GM12891 (cell line): ENCODE results near the gene SCGB3A2. TPM values are rescaled to one million over a fixed set of nuclear protein-coding genes. Genes with fewer than 3 reads are reported as not detected.

Experiments used
- DNase-seq: peaks from one replicate; pipeline ENCODE4 v3.0.0; 2011; ENCODE audit warnings: low spot score; ENCODE audit not compliant: insufficient read length
- FAIRE-seq: peaks from 2 replicates; lab custom pipeline; 2011; peaks lifted over from hg19 to GRCh38; lab: Jason Lieb, UNC
- PAX5 ChIP-seq: IDR thresholded peaks from 2 replicates; pipeline ENCODE4 v1.6.1; 2011; ENCODE audit warnings: low read length, moderate library complexity, mild to moderate bottlenecking; ENCODE audit not compliant: insufficient read depth, severe bottlenecking
- POLR2A ChIP-seq: IDR thresholded peaks from 2 replicates; pipeline ENCODE4 v1.6.1; 2011; ENCODE audit warnings: low read depth, low read length, control low read depth
- POLR2AphosphoS5 ChIP-seq: IDR thresholded peaks from 2 replicates; pipeline ENCODE4 v1.6.1; 2011; ENCODE audit warnings: low read depth, low read length, control low read depth
- POU2F2 ChIP-seq: IDR thresholded peaks from 2 replicates; pipeline ENCODE4 v1.6.1; 2011; ENCODE audit warnings: low read depth, mild to moderate bottlenecking, control low read depth, low read length, moderate library complexity
- SPI1 ChIP-seq: IDR thresholded peaks from 2 replicates; pipeline ENCODE4 v1.6.1; 2011; ENCODE audit warnings: low read depth, low read length, control low read depth
- TAF1 ChIP-seq: IDR thresholded peaks from 2 replicates; pipeline ENCODE4 v1.6.1; 2011; ENCODE audit warnings: low read depth, low read length, control low read depth
- polyA plus RNA-seq: library from polyadenylated mRNA; unstranded; fragments of >200 nt; gene quantifications from one replicate; pipeline ENCODE4 v1.2.1, GENCODE V29; 2012; ENCODE audit warnings: low read depth, missing spikeins, inconsistent platforms; ENCODE audit not compliant: missing spikeins

SCGB3A2 gene, protein sequence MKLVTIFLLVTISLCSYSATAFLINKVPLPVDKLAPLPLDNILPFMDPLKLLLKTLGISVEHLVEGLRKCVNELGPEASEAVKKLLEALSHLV
- not detected for polyA plus RNA-seq

DNA sequence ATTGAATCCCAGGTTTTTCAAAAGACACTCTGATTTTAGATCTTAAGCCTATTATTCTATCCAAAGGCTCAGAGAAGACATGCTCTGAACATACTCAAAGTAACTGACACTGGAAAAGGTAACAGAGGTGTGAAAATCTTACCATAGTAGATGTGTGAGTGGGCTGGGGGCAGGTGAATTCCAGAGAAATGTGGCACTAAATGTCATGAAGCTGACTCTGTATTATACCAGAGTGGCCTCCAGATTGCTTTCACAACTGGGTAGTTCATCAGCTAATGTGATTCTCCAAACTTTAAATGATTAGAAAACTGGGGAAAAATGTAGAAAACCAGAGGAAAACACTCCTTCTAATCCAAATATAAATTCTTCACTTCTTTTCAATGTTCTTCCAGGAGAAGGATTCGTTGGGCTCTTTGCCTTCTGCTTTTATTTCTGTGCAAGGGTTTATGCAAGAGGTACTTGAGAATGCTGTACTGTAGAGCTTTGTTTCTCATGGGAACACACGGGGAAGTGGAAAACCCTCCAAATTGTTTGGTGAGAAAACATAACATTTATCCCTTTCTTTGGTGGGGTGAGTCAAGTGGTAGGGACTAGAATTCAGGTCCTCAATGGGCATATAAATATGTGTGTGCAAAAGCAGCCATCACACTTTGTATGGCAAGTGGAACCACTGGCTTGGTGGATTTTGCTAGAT is at the start of gene SCGB3A2:
Gene SCGB3A2, plus strand, starts transcription at position 646 of the 694 bp plus-strand sequence. CDS start 93 bp downstream, outside the sequence.
- no peak for DNase-seq
- TF ChIP-seq POLR2A (no peak), POLR2AphosphoS5 (no peak), SPI1 (no peak), PAX5 (no peak), POU2F2 (no peak)
- FAIRE-seq = no peak

DNA sequence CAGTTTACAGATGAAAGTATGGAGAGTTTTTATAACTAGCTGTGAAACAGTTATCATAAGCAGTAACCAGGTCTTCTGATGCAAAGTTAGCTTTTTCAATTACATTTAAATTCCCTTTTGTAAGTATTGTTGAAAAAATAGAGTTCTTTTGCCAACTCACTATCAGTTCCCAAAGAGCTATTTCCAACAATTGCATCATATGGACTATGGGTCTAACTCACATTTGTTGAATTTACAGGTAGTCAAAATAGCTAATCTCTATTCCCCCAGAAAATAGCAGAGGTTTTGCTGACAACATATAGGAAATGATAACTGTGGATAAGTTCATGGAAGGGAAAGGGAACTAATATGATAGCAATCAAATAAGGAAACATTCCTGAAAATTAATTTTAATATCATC is 48.5 kb upstream of the SCGB3A2 start:
- FAIRE-seq (no peak), DNase-seq (no peak)
- TF ChIP-seq SPI1 = no peak
- no peak for TF ChIP-seq POLR2AphosphoS5
- TF ChIP-seq TAF1 = no peak
- TF ChIP-seq POLR2A = no peak
- TF ChIP-seq PAX5 = no peak
- no peak for TF ChIP-seq POU2F2

DNA sequence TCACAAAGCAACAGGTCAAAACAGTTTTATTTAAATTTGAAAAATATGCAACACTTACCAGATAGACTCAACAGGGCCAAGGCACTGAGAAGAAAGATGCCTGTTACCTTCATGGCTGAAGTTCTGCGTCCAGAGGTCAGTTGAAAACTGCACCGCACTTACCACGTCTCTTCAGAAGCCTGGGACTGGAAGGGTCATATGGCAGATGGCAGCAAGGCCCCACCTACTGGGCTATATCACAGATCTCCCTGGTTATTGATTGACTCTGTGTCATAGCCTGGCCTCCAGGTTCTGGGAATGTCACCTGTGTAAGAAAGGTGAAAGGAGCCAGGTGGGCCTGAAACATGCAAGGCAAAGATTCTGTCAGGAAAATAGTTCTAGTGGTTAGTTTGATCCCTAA is 47.0 kb upstream of the SCGB3A2 start, which contains the start of gene SPINK1:
Gene SPINK1, minus strand, starts transcription at position 207 of the 400 bp plus-strand sequence. Its CDS starts 94 bp downstream, at position 113.
- no peak for TF ChIP-seq TAF1
- no peak for TF ChIP-seq POLR2AphosphoS5
- TF ChIP-seq PAX5 = no peak
- TF ChIP-seq POLR2A = no peak
- no peak for TF ChIP-seq POU2F2
- TF ChIP-seq SPI1 = no peak
- FAIRE-seq = no peak
- DNase-seq = no peak

DNA sequence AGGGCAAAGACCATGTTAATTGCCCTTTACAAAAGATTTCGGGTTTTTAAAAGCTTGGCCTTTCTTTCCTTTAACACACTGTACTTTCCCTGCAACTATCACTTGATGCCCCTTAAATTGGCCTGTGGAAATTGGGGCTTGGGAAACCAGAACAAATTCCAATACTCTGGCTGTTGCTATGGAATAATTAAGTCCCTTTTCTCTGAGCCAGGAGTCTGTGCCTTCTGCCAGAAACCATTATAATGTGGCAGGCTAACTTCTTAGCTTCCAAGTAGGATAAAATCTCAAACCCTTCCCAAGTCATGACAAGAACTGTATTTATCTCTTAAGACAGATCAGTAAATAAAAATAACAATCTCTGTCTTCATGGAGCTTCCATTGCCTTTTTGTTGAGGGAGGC is 46.0 kb upstream of the SCGB3A2 start:
- no peak for TF ChIP-seq POLR2AphosphoS5
- no peak for TF ChIP-seq POLR2A
- TF ChIP-seq SPI1 = no peak
- TF ChIP-seq POU2F2 = no peak
- no peak for TF ChIP-seq TAF1
- no peak for TF ChIP-seq PAX5
- no peak for DNase-seq
- no peak for FAIRE-seq

DNA sequence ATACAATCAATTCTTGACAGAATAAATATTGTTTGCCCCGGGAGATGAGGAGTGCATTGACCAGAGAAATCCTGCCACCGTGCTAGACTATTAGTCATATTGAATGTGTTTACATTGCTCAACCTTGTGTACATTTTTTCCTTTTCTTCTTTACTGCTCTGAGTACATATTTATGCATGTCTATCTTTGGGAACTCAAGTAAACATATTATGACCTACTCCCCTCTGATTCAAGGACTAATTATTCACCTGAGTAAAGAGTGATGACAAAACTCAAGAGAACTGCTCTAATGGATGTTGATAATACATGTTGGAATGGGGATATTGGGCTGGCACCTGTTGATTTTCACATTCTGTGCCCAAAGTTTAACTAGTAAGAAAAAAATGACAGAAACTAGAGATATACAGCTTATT is 43.1 kb upstream of the SCGB3A2 start:
- FAIRE-seq (no peak), DNase-seq (no peak)

DNA sequence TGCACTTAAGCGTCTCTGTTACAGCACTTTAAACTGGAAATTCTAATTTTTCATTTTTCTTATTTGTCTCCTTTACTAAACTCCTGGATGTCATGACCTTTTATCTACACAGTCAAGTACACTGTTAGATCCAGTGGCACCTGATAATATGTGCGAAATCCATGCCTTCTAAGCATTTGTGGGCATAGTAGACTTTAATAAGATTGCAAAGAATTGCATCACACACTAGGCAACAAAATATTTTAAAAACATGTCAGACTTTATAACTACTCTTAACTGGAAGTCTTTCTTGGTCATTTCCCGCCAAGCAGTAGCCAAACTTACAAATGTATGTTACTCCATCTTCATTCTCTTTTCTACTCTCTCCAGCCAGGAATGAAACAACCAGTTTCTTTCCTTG is 42.1 kb upstream of the SCGB3A2 start:
- FAIRE-seq (no peak), DNase-seq (no peak)
- no peak for TF ChIP-seq POLR2AphosphoS5
- TF ChIP-seq SPI1 = no peak
- TF ChIP-seq POLR2A = no peak
- TF ChIP-seq TAF1 = no peak
- no peak for TF ChIP-seq POU2F2
- TF ChIP-seq PAX5 = no peak

More for the DNA sequence above, 43.1 kb upstream of the SCGB3A2 start:
- TF ChIP-seq POLR2A (no peak), TAF1 (no peak), PAX5 (no peak), POU2F2 (no peak), POLR2AphosphoS5 (no peak), SPI1 (no peak)

DNA sequence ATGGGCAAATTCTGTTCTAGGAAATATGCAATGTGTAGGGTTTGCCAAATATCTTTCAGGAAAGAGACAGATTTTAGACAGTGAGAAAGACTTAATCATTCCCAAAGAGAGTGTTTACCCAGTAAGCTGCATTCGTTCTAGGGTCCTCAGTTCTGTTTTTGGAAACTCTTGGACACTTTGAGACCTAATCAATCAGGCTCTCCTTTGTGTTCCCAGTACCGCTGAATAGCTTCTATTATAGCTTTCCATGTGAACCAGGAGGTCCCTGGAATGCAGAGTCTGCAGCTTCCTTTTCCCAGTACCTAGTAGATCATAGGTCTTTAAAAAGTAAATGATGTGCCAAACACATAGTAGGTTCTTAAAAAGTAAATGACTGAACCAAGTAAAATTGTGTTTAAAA is 35.6 kb upstream of the SCGB3A2 start:
- FAIRE-seq (no peak), DNase-seq (no peak)
- TF ChIP-seq POLR2A (no peak), POLR2AphosphoS5 (no peak), TAF1 (no peak), SPI1 (no peak), PAX5 (no peak), POU2F2 (no peak)

DNA sequence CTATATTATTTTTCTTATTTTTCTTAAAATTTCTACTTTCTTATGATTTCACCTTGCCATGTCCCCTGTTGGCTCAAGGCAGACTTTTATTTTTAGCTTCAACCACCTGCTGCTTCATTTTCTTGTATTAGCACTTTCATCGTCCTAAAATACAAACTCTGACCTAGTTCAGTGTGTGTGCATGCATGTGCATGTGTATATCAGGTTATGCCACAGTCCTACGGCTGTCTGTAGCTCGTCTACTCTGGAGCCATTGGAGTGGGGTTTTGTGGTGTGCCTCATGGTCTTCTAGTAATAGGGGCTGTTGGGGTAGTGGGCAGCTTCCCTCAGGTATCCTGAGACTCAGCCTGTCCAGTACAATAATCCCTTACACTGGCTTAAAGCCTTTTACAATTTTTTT is 33.7 kb upstream of the SCGB3A2 start:
- TF ChIP-seq TAF1 (no peak), PAX5 (no peak), POLR2A (no peak), SPI1 (no peak)
- DNase-seq (no peak), FAIRE-seq (no peak)

DNA sequence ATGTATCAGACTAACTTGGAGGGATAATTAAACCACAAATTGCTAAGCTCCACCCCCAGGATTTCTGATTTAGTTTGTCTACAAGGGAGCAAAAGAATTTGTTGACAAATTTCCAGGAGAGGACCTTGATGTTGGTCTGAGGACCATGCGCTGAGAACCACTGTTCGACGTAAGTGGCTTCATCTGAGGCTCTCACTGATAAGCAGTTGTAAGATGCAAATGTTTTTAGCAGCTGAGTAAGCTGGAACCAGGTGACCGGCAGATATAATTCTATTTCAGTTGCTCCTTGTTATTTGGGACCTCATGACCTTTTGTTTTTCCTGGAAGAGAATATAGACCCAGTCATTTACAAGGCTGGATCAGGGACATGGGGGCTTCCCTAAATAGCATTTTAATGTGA is 32.9 kb upstream of the SCGB3A2 start:
- DNase-seq (no peak), FAIRE-seq (no peak)
- no peak for TF ChIP-seq POLR2A
- no peak for TF ChIP-seq TAF1
- no peak for TF ChIP-seq POU2F2
- TF ChIP-seq SPI1 = no peak
- TF ChIP-seq PAX5 = no peak
- TF ChIP-seq POLR2AphosphoS5 = no peak

DNA sequence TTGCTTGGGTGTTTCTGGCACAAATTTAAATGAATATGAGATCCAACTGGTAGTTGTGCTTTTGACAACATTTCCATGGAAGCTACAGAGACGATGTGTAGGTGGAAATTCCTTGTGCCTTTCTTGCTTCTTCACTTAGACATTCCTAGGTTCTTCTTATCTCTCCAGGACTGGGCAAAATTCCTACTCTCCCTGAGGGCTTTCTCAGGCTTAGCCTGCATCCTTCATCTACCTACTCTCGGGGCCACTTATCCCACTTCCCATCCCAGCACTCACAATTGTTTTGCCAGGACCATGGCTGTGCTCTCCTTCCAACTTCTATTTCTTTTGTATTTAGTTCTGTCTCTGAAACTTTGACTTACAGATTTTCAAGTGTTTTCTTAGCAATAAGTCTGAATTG is 29.3 kb upstream of the SCGB3A2 start:
- TF ChIP-seq TAF1 = no peak
- no peak for TF ChIP-seq POLR2AphosphoS5
- no peak for TF ChIP-seq POLR2A
- no peak for TF ChIP-seq POU2F2
- no peak for TF ChIP-seq SPI1
- no peak for TF ChIP-seq PAX5
- FAIRE-seq = no peak
- DNase-seq = no peak
